Activated effector memory CD4-positive, alpha-beta T cell treated with Interleukin-2 at 50 U/mL for 16 hours (primary cell): ENCODE data around the gene SPSB4.

ENCODE experiments used
- DNase-seq: peaks from one replicate; pipeline ENCODE4 v3.0.0-alpha.2; 2020

The SPSB4 gene

GRCh38 chr3:141122455-141123030 is 71.4 kb downstream of the SPSB4 start:
- DNase-seq: no peak

DNA sequence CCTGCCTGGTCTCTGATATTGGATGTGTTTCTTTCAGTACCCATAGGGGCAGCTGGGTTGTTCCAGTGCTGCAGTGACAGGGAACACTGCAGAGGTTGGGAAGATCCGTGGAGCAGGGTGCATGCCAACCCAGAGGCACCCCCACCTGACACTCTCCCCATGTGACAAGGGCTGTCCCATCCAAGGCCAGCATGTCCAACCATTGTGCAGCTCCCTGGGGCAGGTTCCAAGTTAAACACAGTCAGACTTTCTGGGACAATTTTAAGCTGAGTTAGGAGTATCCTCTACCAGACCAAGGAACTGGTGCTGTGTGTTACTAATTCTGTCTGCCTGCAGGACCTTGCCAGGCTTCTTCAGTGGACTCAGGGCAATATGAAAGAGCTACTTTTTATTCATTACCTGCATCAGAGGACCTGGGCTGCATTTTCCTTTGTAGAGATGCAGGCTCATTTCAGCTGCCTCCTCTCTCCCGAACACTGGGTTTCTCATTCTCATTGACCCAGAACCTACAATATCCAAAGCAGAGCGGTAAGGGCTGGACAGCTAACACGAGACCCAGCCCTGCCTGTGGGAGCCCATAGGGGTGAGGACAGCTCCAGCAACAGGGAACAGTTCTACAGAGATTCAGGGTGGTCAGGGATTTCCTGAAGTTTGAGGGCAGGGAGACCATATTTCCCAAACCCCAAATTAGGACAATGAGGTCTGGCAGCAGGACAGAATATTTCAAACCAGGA is 72.7 kb downstream of the SPSB4 start:
- no peak for DNase-seq

GRCh38 chr3:141124715-141125114 is 73.6 kb downstream of the SPSB4 start:
- DNase-seq: no peak

- DNase-seq: no peak
Measured at GRCh38 chr3:141125351-141125750, 74.2 kb downstream of the SPSB4 start.

DNA sequence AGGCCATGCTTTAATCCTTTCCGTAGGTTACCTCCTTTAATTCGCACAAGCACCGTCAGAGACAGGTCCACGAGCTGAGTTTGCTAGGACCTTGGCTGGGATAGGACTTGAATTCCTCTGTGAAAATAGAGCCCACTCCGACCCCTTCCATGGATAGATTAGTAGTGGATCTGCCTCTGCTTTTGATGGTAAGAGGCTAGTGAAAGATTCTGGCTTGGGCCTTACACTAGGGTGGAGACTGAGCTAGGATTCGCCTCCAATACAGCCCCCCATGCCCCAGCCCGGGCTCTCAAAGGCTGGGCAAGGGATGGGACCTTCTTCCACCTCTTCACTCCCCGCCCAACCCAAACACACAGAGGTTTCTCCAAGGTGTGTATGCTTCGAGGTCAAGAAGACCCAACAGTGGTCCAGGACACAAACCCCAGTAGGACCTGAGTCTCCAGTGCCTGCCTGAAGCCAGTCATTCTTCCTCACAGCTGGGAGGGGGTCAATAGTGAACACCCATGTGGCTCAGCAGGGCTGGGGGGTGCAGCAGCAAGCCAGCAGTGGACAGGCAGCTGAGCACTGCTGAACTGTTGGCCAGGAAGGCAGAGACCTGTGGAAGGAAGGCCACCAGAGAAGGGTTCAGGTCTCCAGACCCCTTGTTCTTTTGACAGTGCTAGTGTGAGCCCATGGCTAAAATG is 75.7 kb downstream of the SPSB4 start:
- no peak for DNase-seq

- no peak for DNase-seq
Measured at GRCh38 chr3:141127344-141128125, 76.4 kb downstream of the SPSB4 start.

DNA sequence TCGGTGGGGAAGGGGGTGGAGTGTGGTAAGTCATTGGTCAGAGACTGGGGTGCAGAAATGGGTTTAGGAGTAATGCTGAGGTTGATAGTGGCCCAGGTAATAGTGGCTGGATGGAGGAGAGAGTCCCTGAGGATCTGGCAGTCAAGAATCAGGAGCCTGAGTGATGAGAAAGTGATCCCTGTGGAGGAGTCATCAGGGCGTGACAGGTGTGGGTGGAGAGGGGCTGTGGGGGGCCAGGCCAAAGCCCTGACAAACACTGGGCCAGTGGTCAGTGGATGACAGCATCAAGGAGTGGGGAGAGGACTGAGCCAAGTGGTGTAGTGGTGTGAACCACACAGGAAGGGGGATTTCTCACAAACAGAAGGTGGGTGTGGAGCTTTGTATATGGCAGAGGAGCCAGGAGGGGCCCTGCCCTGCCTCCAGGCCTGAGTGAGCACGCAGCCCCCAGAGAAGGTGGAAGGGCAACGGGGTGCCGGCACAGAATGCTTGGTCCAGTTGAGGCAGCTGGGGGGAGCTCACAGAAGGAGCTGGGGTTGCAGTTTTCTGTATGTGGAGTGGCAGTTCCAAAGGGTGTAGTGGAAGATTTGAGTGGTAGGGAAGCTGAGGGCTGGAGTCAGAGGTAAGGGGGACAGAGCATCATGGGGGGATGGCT is 77.1 kb downstream of the SPSB4 start:
- DNase-seq: no peak

- DNase-seq: no peak
Measured at GRCh38 chr3:141129049-141129448, 77.9 kb downstream of the SPSB4 start.

DNA sequence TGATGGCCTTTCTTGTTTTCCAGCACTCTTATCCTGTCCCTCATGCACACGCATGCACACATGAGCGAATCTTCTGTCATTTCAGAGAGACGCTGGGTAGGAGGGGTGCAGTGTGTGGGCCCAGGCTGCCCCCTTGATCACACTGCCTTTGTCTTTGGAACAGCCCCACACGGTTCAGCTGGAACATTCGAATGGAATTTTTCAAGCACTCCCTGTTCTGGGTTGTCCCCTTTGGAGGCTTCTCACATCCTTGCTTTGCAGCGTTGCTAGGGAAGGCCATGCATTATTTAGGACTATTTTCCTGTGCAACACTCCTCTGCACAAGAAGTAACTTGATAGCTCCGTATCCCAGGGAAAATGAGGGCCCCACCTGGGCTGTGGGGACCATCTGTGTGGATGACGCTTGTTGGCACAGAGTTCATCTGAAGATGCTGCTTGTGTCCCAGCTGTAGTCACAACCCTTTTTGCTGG is 78.4 kb downstream of the SPSB4 start:
- no peak for DNase-seq

DNA sequence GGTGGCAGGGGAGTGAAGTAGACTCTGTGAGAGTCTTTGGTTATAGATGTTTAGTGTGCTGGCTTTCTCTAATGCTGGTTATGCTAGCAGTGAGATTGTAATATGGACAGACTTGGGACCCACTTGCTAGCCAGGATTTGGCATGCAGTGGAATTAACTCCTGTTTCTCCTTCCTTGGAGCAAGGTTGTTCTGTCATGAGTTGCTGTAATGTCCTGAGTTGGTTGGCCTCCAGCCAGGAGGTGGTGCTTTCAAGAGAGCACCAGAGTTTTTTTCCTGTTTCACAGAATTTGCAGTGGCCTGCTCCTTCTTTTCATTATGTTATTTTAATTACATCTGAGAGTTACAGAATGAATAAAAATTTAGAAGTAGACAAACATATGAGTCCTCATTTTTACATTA is 92.4 kb downstream of the SPSB4 start:
- no peak for DNase-seq

- no peak for DNase-seq
Measured at GRCh38 chr3:141146979-141147470, 95.9 kb downstream of the SPSB4 start.

- DNase-seq: no peak
Measured at GRCh38 chr3:141147657-141148056, 96.5 kb downstream of the SPSB4 start.

DNA sequence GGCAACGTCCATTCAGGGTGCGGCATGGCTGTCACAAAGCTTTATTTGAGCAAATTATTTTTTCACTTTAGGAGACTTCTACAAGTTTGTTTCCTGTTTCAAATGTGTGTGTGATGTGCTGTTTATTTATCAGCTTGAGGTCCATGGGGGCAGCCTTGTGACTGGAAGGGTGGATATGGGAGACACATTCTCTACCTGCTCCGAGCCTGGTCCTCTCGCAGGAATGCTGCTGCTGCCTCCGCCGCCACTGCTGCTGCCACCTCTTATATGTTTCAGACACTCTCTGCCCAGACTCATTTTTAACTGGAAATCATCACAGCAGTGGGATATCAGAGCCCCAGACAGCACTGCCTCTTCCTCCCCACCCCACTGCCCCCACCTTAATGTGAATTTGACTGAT is 97.0 kb downstream of the SPSB4 start:
- no peak for DNase-seq

DNA sequence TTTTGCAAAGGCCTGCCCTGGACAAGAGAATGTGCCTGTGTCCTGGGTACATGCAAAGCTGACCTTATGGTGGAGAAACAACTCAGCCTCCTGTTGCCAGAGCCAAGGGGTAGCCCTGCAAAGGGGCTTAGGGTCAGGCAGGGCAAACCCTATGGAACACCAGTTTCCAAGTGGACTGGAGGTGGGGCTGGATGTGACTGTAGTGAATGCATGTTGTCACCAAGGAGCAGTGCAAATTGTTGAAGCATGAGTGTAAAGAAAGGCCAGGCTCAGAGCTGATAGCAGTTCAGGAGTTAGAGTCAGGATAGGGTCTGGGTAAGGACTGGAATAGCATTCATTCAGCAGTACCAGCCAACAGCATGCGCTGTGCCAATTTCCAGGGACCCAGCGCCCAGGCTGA is 97.6 kb downstream of the SPSB4 start:
- no peak for DNase-seq

- no peak for DNase-seq
Measured at GRCh38 chr3:141150081-141150830, 99.1 kb downstream of the SPSB4 start.

DNA sequence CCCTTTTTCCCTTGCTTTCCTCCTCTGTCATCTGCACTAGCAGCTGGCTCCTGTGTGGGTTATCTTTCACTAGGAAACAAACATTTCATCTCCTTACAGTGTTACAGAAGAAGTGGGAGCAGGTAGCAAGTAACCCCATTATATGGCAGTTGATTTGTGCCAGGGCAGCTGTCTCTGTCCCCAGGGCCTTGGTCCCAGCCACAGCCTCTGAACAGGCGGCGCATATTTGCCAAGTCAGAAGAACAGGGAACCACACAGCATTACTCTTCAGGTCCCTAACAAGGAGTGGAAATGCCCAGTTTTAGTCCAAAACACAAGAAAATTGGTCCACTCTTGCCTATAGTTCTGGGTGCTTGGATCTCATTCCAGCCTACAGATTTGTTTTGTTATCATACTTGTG is 99.8 kb downstream of the SPSB4 start:
- DNase-seq: no peak

- no peak for DNase-seq
Measured at GRCh38 chr3:141151439-141151838, 100.3 kb downstream of the SPSB4 start.

DNA sequence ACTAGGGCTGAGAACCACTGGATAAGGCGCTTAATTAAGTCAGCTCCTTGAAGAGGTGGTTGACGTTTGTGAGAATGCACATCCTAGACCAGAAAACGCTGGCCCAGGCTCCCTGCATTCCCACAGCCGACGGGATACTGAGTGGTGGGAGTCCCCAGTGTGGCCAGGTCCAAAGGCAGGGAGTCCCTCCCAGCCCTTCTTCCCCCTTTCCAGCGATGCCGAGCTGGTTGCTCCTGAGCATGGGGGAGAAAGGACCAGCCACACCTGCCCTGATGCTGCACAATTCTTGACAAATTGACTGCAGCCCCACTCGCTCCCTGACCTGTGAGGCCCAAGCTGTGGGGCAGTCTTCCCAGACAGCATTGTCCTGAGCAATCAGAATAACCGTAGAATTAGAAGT is 101.0 kb downstream of the SPSB4 start:
- DNase-seq: no peak

GRCh38 chr3:141152801-141153678 is 101.9 kb downstream of the SPSB4 start:
- no peak for DNase-seq

DNA sequence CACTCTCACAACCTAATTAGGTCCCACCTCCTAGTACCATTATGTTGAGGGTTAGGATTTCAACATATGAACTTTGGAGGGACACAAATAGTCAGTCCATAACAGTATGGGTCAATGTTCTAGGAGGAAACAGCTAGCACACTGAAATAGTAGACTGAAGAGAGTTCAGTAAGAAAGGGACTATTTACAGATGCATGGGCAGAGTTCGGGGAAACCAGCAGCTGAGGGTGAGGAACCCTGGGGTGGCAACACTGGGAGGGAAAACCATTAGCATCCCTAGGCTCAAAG is 102.5 kb downstream of the SPSB4 start:
- no peak for DNase-seq

GRCh38 chr3:141164852-141165251 is 113.7 kb downstream of the SPSB4 start:
- no peak for DNase-seq
